ENCODE measurements around the gene TBATA. TPM values are rescaled to one million over a fixed set of nuclear protein-coding genes. Genes with fewer than 3 reads are reported as not detected.

TBATA gene
- polyA plus RNA-seq, 1 of the 3 experiments (the other 2 are of a cell fraction): not detected

GRCh38 chr10:70774810-70775678 is 10.1 kb downstream of the TBATA start:
- ChIA-PET POLR2A (interaction anchor here (0.6 kb wide), 1 partner anchor 38 kb away, joined by 5 read pairs; no protein-coding TSS in a partner anchor), CTCF (interaction anchor here (2.5 kb wide), 1 partner anchor 16 kb away, joined by 11 read pairs; no protein-coding TSS in a partner anchor)

More at GRCh38 chr10:70774810-70775678, 10.1 kb downstream of the TBATA start:
- Histone ChIP-seq H3K4me1 (ENCODE audit: control insufficient read depth in 1 of 2, insufficient read depth in 2 of 2, low read depth in 1 of 2, low read length in 1 of 2) (peaks cover 0 to 10% of the 10 kb centered on the region in 2 experiments; a peak in 1 of 4 replicates), H3K4me2 (no peak overlapping the region), H3F3A (replicated peaks; ENCODE audit: insufficient read depth) (no peaks in the 10 kb centered on the region), H3K9ac (no peak overlapping the region), H3K79me2 (ENCODE audit: insufficient read depth) (no peaks in the 10 kb centered on the region), H3K36me3 (replicated peaks in 1 of 2; ENCODE audit: control insufficient read depth in 1 of 2, insufficient read depth in 2 of 2, low read length in 1 of 2) (no peaks in the 10 kb centered on the region), H3K4me3 (ENCODE audit: low read depth in 2 of 2, low read length in 1 of 2) (no peak overlapping the region), H3K27me3 (ENCODE audit: insufficient read depth) (no peaks in the 10 kb centered on the region; the same call in 1 of the 2 replicates), H2AFZ (ENCODE audit: low read depth) (no peak overlapping the region), H3K9me3 (no peaks in the 10 kb centered on the region), H4K20me1 (ENCODE audit: insufficient read depth) (no peaks in the 10 kb centered on the region), H3K27ac (ENCODE audit: low read depth in 2 of 2, low read length in 1 of 2) (no peak overlapping the region), H3K9me2 (no peaks in the 10 kb centered on the region)
- TF ChIP-seq, protein P1, sequence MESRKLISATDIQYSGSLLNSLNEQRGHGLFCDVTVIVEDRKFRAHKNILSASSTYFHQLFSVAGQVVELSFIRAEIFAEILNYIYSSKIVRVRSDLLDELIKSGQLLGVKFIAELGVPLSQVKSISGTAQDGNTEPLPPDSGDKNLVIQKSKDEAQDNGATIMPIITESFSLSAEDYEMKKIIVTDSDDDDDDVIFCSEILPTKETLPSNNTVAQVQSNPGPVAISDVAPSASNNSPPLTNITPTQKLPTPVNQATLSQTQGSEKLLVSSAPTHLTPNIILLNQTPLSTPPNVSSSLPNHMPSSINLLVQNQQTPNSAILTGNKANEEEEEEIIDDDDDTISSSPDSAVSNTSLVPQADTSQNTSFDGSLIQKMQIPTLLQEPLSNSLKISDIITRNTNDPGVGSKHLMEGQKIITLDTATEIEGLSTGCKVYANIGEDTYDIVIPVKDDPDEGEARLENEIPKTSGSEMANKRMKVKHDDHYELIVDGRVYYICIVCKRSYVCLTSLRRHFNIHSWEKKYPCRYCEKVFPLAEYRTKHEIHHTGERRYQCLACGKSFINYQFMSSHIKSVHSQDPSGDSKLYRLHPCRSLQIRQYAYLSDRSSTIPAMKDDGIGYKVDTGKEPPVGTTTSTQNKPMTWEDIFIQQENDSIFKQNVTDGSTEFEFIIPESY (IDR thresholded peaks at IDR 0.05; ENCODE audit: borderline replicate concordance, low read depth): no peak
- TF ChIP-seq TCF12 (IDR thresholded peaks at IDR 0.05) (no peak), FOSL2 (IDR thresholded peaks at IDR 0.05; ENCODE audit: borderline replicate concordance, low read depth) (no peak), TEAD4 (IDR thresholded peaks at IDR 0.05; ENCODE audit: borderline replicate concordance, insufficient read depth) (no peak), CHD2 (IDR thresholded peaks at IDR 0.05; ENCODE audit: low read length, partially characterized antibody) (no peak), FOXJ3 (CRISPR knock-in tag; IDR thresholded peaks at IDR 0.05) (no peak), IRF3 (IDR thresholded peaks at IDR 0.05; ENCODE audit: low read depth, low read length) (no peak), RXRA (IDR thresholded peaks at IDR 0.05; ENCODE audit: borderline replicate concordance, low read depth) (no peak), NFIC (IDR thresholded peaks at IDR 0.05; ENCODE audit: borderline replicate concordance) (no peak), REST (IDR thresholded peaks at IDR 0.05; ENCODE audit: low read depth, low read length) (no peak), SIN3A (IDR thresholded peaks at IDR 0.05; ENCODE audit: borderline replicate concordance, low read depth, low read length) (no peak), JUND (IDR thresholded peaks at IDR 0.05) (no peak), RCOR1 (IDR thresholded peaks at IDR 0.05; ENCODE audit: low read length) (no peak), FOXM1 (IDR thresholded peaks at IDR 0.05; ENCODE audit: low read depth) (no peak), EZH2phosphoT487 (IDR thresholded peaks at IDR 0.05; ENCODE audit: borderline replicate concordance, low read depth) (no peak), MAX (IDR thresholded peaks at IDR 0.05; ENCODE audit: low read depth) (no peak), MEF2A (IDR thresholded peaks at IDR 0.05; ENCODE audit: borderline replicate concordance, low read depth) (no peak)
- TF ChIP-seq, protein P2, sequence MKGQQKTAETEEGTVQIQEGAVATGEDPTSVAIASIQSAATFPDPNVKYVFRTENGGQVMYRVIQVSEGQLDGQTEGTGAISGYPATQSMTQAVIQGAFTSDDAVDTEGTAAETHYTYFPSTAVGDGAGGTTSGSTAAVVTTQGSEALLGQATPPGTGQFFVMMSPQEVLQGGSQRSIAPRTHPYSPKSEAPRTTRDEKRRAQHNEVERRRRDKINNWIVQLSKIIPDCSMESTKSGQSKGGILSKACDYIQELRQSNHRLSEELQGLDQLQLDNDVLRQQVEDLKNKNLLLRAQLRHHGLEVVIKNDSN (IDR thresholded peaks at IDR 0.05; ENCODE audit: borderline replicate concordance, low read depth): no peak
- TF ChIP-seq, protein P3, sequence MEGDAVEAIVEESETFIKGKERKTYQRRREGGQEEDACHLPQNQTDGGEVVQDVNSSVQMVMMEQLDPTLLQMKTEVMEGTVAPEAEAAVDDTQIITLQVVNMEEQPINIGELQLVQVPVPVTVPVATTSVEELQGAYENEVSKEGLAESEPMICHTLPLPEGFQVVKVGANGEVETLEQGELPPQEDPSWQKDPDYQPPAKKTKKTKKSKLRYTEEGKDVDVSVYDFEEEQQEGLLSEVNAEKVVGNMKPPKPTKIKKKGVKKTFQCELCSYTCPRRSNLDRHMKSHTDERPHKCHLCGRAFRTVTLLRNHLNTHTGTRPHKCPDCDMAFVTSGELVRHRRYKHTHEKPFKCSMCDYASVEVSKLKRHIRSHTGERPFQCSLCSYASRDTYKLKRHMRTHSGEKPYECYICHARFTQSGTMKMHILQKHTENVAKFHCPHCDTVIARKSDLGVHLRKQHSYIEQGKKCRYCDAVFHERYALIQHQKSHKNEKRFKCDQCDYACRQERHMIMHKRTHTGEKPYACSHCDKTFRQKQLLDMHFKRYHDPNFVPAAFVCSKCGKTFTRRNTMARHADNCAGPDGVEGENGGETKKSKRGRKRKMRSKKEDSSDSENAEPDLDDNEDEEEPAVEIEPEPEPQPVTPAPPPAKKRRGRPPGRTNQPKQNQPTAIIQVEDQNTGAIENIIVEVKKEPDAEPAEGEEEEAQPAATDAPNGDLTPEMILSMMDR (IDR thresholded peaks at IDR 0.05): no peak
- TF ChIP-seq, protein P4, sequence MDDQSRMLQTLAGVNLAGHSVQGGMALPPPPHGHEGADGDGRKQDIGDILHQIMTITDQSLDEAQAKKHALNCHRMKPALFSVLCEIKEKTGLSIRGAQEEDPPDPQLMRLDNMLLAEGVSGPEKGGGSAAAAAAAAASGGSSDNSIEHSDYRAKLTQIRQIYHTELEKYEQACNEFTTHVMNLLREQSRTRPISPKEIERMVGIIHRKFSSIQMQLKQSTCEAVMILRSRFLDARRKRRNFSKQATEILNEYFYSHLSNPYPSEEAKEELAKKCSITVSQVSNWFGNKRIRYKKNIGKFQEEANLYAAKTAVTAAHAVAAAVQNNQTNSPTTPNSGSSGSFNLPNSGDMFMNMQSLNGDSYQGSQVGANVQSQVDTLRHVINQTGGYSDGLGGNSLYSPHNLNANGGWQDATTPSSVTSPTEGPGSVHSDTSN (IDR thresholded peaks at IDR 0.05): no peak
- peak; percentile 12 for DNase-seq
- WGBS (ENCODE audit: low lambda C conversion rate): 43% methylated on average over 3 of the region's 14 CpGs
